ENCODE results near the gene RPTOR.

DNA sequence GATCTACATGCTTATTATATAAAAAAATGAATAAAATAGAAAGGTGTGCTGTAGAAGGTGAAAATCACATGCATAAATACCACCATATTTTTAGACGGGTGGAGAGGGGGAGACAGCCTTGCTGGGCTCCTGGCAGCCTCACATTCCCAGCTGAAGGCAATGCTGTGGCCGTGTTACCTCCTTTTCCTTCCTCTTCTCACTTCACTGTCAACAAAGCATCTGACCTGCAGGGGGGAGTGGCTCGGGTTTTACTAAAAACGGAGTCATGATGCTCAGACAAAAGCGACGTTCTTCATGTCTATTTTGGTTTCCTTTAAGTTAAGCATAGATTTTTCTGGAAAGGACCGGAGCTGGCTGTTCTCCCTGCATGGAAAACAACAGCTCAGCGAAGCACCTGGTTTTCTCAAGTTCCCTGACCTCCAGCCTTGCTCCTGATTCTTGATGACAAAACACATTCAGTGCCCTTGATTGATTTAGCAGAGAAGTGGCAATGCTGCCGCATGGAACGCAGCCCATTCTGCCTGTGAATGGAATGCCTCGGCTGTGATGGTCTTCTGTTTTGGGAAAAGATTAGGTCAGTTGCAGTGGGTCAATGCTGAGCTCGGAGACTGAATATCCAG, 5.5 kb upstream of the RPTOR start:
- TF ChIP-seq GATA2 (IDR thresholded peaks at IDR 0.05; ENCODE audit: insufficient read depth, insufficient read length, low read depth, low read length) = no peak
- no peak for TF ChIP-seq CTCF (IDR thresholded peaks at IDR 0.05; ENCODE audit: extremely low read depth in 1 of 2, insufficient read depth in 1 of 2, low read depth in 1 of 2, low read length in 2 of 2)
- no peak for TF ChIP-seq POLR2A (IDR thresholded peaks at IDR 0.05; ENCODE audit: low read depth, low read length)
- TF ChIP-seq POLR2AphosphoS5 (IDR thresholded peaks at IDR 0.05; ENCODE audit: insufficient read depth, low read depth, low read length) = no peak
- TF ChIP-seq MYC (IDR thresholded peaks at IDR 0.05; ENCODE audit: low read depth, low read length) = no peak
- peak; percentile 29 for TF ChIP-seq EZH2 (IDR thresholded peaks at IDR 0.05; ENCODE audit: borderline replicate concordance, low read depth, low read length, severe bottlenecking)

All from endothelial cell of umbilical vein (primary cell).